IPS-NIHi7 (cell line): Measurements from ENCODE around the gene CDRT15.
"Not testable (repeated sequence)": the region's sequence is repeated elsewhere in the genome, so short reads cannot be mapped to it uniquely, and the experiment has no call there.

Experiments used
- DNase-seq: peaks from one replicate; pipeline ENCODE4 v3.0.0; 2012; ENCODE audit warnings: mixed read lengths; ENCODE audit errors: extremely low spot score

CDRT15 gene

GRCh38 chr17:14236762-14237161 lies at the start of gene CDRT15:
CDRT15 (minus strand) TSS chr17:14236862; CDS start chr17:14236833, 29 bp downstream.
- not testable (repeated sequence) for DNase-seq

GRCh38 chr17:14282726-14283125 lies 46.1 kb upstream of the CDRT15 start:
- DNase-seq: no peak

- no peak for DNase-seq
These were observed 44.9 kb upstream of the CDRT15 start for GRCh38 chr17:14281530-14281929.

- DNase-seq: no peak
These were observed 40.0 kb upstream of the CDRT15 start for GRCh38 chr17:14276535-14277250.

GRCh38 chr17:14270508-14270907 lies 33.8 kb upstream of the CDRT15 start:
- DNase-seq: no peak

- no peak for DNase-seq
These were observed 32.8 kb upstream of the CDRT15 start for GRCh38 chr17:14269473-14269872.

GRCh38 chr17:14268264-14268663 lies 31.6 kb upstream of the CDRT15 start:
- peak; percentile 41 for DNase-seq

- DNase-seq: no peak
These were observed 24.7 kb upstream of the CDRT15 start for GRCh38 chr17:14261406-14261805.

- DNase-seq: no peak
These were observed 9.0 kb upstream of the CDRT15 start for GRCh38 chr17:14245629-14246028.

- DNase-seq: no peak
These were observed 8.3 kb upstream of the CDRT15 start for GRCh38 chr17:14245002-14245401.

GRCh38 chr17:14239271-14239670 lies 2.6 kb upstream of the CDRT15 start:
- DNase-seq: not testable (repeated sequence)

GRCh38 chr17:14236032-14236431 lies 630 bp downstream of the CDRT15 start:
- DNase-seq: not testable (repeated sequence)

- not testable (repeated sequence) for DNase-seq
These were observed 1.6 kb downstream of the CDRT15 start for GRCh38 chr17:14235047-14235446.

- DNase-seq: not testable (repeated sequence)
These were observed 5.5 kb downstream of the CDRT15 start for GRCh38 chr17:14231187-14231586.

GRCh38 chr17:14228903-14229302 lies 7.8 kb downstream of the CDRT15 start:
- no peak for DNase-seq

GRCh38 chr17:14227052-14227451 lies 9.6 kb downstream of the CDRT15 start:
- no peak for DNase-seq

GRCh38 chr17:14225254-14225980 lies 11.2 kb downstream of the CDRT15 start:
- DNase-seq: no peak

- DNase-seq: no peak
These were observed 14.1 kb downstream of the CDRT15 start for GRCh38 chr17:14222611-14223010.

GRCh38 chr17:14214271-14214670 lies 22.4 kb downstream of the CDRT15 start:
- DNase-seq: no peak

- DNase-seq: no peak
These were observed 24.3 kb downstream of the CDRT15 start for GRCh38 chr17:14212401-14212800.

GRCh38 chr17:14211801-14212200 lies 24.9 kb downstream of the CDRT15 start:
- DNase-seq: peak; percentile 58

- DNase-seq: no peak
These were observed 25.4 kb downstream of the CDRT15 start for GRCh38 chr17:14211246-14211645.

- no peak for DNase-seq
These were observed 27.4 kb downstream of the CDRT15 start for GRCh38 chr17:14209215-14209614.
